SIG-M5 (cell line): Measurements from ENCODE around the gene TMEM40.
"Not testable (repeated sequence)": the region's sequence is repeated elsewhere in the genome, so short reads cannot be mapped to it uniquely, and the experiment has no call there.

Experiments
- DNase-seq: peaks from one replicate; lab custom pipeline; 2025; lab: John Stamatoyannopoulos, UW

Gene TMEM40, protein sequence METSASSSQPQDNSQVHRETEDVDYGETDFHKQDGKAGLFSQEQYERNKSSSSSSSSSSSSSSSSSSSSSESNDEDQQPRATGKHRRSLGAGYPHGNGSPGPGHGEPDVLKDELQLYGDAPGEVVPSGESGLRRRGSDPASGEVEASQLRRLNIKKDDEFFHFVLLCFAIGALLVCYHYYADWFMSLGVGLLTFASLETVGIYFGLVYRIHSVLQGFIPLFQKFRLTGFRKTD

GRCh38 chr3:12759097-12759679, at the start of gene TMEM40:
Gene TMEM40 (minus strand): TSS chr3:12759259. CDS start chr3:12749832, 9,427 bp downstream.
- no peak for DNase-seq

DNA sequence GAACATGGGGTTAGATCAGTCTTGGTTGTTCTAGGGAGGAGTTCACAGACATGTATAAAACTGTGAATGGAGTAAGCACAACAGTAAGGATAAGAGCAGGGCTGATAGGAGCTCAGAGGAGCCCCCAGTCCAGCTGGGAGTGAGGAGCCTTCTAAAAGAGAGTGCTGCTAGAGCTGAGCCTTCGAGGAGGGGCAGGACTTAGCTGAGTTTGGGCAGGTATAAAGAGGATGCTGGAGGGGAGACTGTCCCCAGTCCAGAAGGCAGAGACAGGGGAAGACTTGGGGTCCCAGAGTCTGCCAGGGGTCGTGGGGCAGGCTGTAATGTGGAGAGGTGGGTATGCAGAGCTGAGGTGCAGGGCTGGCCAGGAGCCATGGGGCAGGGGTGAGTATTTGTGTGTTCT, 49.5 kb upstream of the TMEM40 start:
- no peak for DNase-seq

- no peak for DNase-seq
Measured at GRCh38 chr3:12807601-12808359, 48.7 kb upstream of the TMEM40 start.

- DNase-seq: no peak
Measured at GRCh38 chr3:12807066-12807465, 48.0 kb upstream of the TMEM40 start.

- DNase-seq: no peak
Measured at GRCh38 chr3:12803371-12803770, 44.3 kb upstream of the TMEM40 start.

GRCh38 chr3:12799525-12800440, 40.7 kb upstream of the TMEM40 start:
- DNase-seq: no peak

- no peak for DNase-seq
Measured at GRCh38 chr3:12798559-12799179, 39.6 kb upstream of the TMEM40 start.

GRCh38 chr3:12797892-12798558, 39.0 kb upstream of the TMEM40 start:
- DNase-seq: no peak

DNA sequence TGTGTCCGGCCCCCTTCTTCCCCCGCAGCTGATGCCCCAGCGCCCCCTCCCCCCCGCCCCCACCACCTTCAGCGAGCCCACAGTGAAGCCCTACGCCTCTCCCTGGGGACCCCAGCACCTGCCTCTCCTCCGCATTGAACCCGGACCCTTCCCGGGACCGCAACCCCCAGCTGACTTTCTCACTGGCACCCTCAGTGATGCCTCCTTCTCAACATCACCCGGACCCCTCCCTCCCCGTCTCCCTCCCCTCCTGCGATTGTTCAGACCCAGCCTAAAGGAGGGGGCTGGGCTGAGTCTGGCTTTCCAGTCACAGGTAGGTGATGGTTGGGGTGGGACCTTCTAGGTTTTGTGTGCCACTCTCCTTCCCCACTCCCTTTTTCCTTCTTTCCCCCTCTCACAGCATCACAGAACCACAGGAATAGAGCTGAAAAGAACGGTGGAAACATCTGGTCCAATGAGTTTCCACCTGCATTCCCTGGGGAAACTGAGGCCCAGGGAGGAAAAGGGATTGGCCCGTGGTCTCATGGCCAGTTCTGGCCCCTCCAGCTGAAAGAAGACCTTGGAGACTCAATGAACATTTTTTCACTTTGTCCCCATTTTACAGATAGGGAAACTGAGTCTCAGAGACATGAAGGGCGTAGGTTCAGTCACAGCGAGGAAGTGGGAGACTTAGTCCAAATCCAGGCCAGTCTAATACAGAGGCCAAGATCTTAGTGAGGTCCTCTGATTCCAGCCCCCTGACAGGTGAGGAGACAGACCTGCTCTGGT, 38.2 kb upstream of the TMEM40 start:
- no peak for DNase-seq

GRCh38 chr3:12796171-12797123, 37.4 kb upstream of the TMEM40 start, which contains the start of gene CAND2:
Gene CAND2 (plus strand): TSS chr3:12796680. CDS start chr3:12796721, 41 bp downstream.
- DNase-seq: no peak

DNA sequence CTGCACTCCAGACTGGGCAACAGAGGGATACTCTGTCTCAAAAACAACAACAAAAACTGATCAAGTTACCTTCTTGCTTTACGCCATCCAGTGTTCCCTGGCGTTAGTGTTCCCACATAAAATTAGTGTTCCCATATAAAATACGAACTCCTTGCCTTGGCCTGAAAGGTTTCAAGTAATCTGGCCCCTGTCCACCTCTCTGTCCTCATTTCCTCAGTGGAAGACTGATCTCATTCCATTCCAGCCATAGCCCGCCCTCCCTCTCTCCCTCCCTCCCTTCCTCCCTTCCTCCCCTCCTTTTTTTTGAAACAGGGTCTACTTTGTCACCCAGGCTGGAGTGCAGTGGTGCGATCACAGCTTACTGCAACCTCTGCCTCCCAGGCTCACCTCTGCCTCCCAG, 34.6 kb upstream of the TMEM40 start:
- DNase-seq: no peak

- no peak for DNase-seq
Measured at GRCh38 chr3:12791430-12791829, 32.4 kb upstream of the TMEM40 start.

- not testable (repeated sequence) for DNase-seq
Measured at GRCh38 chr3:12787967-12788690, 29.1 kb upstream of the TMEM40 start.

DNA sequence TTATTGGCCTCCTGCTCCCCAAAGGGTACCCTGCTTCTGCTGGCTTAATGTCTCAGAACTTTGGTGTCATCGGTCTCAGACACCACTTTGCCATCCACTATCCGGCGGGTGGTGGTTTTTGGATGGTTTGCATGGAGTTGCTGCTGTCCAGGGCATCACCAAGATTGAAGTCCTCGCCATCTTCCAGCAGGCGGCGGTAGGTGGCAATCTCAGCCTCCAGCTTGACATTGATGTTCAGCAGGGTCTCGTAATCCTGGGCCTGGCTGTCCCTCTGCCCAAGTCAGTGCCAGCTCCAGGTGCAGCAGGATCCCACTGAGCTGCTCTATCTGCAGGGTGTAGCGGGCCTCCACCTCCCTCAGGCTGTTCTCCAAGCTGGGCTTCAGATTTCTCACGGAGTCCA, 28.3 kb upstream of the TMEM40 start:
- DNase-seq: not testable (repeated sequence)

GRCh38 chr3:12785096-12785495, 26.0 kb upstream of the TMEM40 start:
- DNase-seq: no peak

GRCh38 chr3:12782172-12782815, 23.2 kb upstream of the TMEM40 start:
- no peak for DNase-seq

DNA sequence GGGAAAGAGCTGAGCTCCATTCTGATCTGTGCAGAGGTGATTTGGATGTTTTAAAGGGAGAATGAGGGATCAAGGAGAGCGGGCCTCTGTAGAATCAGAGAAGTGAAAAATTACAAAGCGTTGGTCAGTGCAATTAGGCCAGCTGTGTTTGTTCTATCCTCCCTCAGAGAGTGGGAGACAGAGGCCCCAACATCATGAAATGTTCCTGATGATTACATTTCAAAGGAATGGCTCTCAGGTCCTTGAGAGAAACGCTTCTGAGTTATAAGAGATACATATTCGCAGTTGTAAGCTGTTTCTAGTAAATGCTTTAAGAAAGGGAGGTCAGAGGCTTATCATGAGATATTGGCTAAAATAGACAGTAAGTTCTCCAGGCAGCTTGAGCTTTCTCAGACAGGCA, 21.7 kb upstream of the TMEM40 start:
- DNase-seq: no peak

GRCh38 chr3:12777171-12777570, 18.1 kb upstream of the TMEM40 start:
- no peak for DNase-seq
